Lower leg skin (tissue), 4 donors: ENCODE data around the gene POP4. TPM values are rescaled to one million over a fixed set of nuclear protein-coding genes. Genes with fewer than 3 reads are reported as not detected.

Experiments used
- DNase-seq, 2 donors: peaks; one replicate each; pipeline ENCODE4 v3.0.0-alpha.2; 2019; ENCODE audit warnings: low spot score in 2 of 2
- H3K4me3 ChIP-seq: fragments of 200-600 bp; sonication (generic); 2 replicates; pipeline ENCODE4 v1.5.1; 2017; ENCODE audit warnings: mild to moderate bottlenecking, low read depth; ENCODE audit not compliant: poor library complexity, severe bottlenecking
- CTCF ChIP-seq, 3 donors: fragments of 450-650 bp; IDR thresholded peaks; one replicate each; pipeline ENCODE4 v1.5.1; 2016; ENCODE audit warnings: antibody characterized with exemption in 3 of 3, mild to moderate bottlenecking in 3 of 3, moderate library complexity in 2 of 3
- POLR2A ChIP-seq, 2 donors: fragments of 450-650 bp; IDR thresholded peaks; one replicate each; pipeline ENCODE4 v1.6.1; 2016 to 2017; ENCODE audit warnings: antibody characterized with exemption in 2 of 2, mild to moderate bottlenecking in 1 of 2, moderate library complexity in 1 of 2
- WGBS, 2 donors: methylation state at CpG; one replicate each; pipeline ENCODE4 v1.1.5; 2018; 5-methylcytosine and 5-hydroxymethylcytosine counted together
- intact Hi-C: fragments of 100-400 bp; cut with DNase I; formaldehyde crosslinking; loops from one replicate; pipeline ENCODE4 v1.15.0; 2023; ENCODE audit warnings: low total_unique reads
- total RNA-seq, 4 donors: library from RNA; depleted of rRNA; stranded (reverse); fragments of >200 nt; gene quantifications; one replicate each; pipeline ENCODE4 v1.1.0, GENCODE V29; 2016

POP4 gene
- total RNA-seq, 4 donors from 2014 or later = 33.6 to 53.4 (median 46.4) TPM

GRCh38 chr19:29593869-29594268 is 12.2 kb upstream of the POP4 start:
- intact Hi-C loops = no loop called here
- H3K4me3 ChIP-seq = no peak overlapping the region
- no peak for DNase-seq
- WGBS, 2 donors = 73 to 77% methylated on average over 6 of the region's 6 CpGs
- TF ChIP-seq CTCF (IDR thresholded peaks at IDR 0.05) (no peak), POLR2A (IDR thresholded peaks at IDR 0.05) (no peak)

GRCh38 chr19:29596080-29596727 is 9.9 kb upstream of the POP4 start:
- 34 to 41% methylated on average over 10 of the region's 10 CpGs for WGBS, 2 donors
- no peak overlapping the region for H3K4me3 ChIP-seq
- no peak for DNase-seq
- TF ChIP-seq CTCF (IDR thresholded peaks at IDR 0.05) (no peak), POLR2A (IDR thresholded peaks at IDR 0.05) (no peak)
- intact Hi-C loops = no loop called here

- intact Hi-C loops = no loop called here
- WGBS, 2 donors = 27 to 37% methylated on average over 9 of the region's 9 CpGs
- no peak overlapping the region for H3K4me3 ChIP-seq
- DNase-seq = no peak
- TF ChIP-seq POLR2A (IDR thresholded peaks at IDR 0.05) = no peak
- no peak for TF ChIP-seq CTCF (IDR thresholded peaks at IDR 0.05)
Measured at GRCh38 chr19:29596885-29597525, 9.1 kb upstream of the POP4 start.

- intact Hi-C loops = no loop called here
- DNase-seq = no peak
- WGBS, 2 donors = 55 to 62% methylated on average over 5 to 7 of the region's 7 CpGs
- H3K4me3 ChIP-seq = no peak overlapping the region
- TF ChIP-seq CTCF (IDR thresholded peaks at IDR 0.05) (no peak), POLR2A (IDR thresholded peaks at IDR 0.05) (no peak)
Measured at GRCh38 chr19:29598036-29598435, 8.0 kb upstream of the POP4 start.

- 46 to 56% methylated on average over 3 of the region's 3 CpGs for WGBS, 2 donors
- intact Hi-C loops = no loop called here
- no peak for TF ChIP-seq CTCF (IDR thresholded peaks at IDR 0.05)
- TF ChIP-seq POLR2A (IDR thresholded peaks at IDR 0.05) = no peak
- H3K4me3 ChIP-seq = no peak overlapping the region
- no peak for DNase-seq
Measured at GRCh38 chr19:29598496-29598895, 7.6 kb upstream of the POP4 start.
